RWPE2 (cell line): Measurements from ENCODE around the gene ZNF576.

Source experiments
- ATAC-seq: fragments of 200-7000 bp; cut with Tn5 transposase; 3 replicates; pipeline ENCODE4 v1.9.1; 2021; ENCODE audit warnings: low read depth
- DNase-seq: peaks from one replicate; pipeline ENCODE4 v3.0.0-alpha.2; 2020; ENCODE audit warnings: low spot score
- H3K27ac ChIP-seq: fragments of 450-650 bp; 2 replicates; pipeline ENCODE4 v1.5.1; 2017; ENCODE audit warnings: mild to moderate bottlenecking; ENCODE audit not compliant: poor library complexity, severe bottlenecking
- H3K27me3 ChIP-seq: fragments of 250-450 bp; sonication (Bioruptor Pico); 2 replicates; pipeline ENCODE4 v1.5.1; 2021; ENCODE audit warnings: mild to moderate bottlenecking, moderate library complexity; ENCODE audit not compliant: insufficient read depth, poor library complexity, severe bottlenecking
- H3K36me3 ChIP-seq: fragments of 250-450 bp; sonication (Bioruptor Pico); 2 replicates; pipeline ENCODE4 v1.5.1; 2020; ENCODE audit warnings: low read depth, mild to moderate bottlenecking, moderate library complexity
- H3K4me1 ChIP-seq: fragments of 250-450 bp; sonication (Bioruptor Pico); 2 replicates; pipeline ENCODE4 v1.5.1; 2021; ENCODE audit warnings: mild to moderate bottlenecking, moderate library complexity; ENCODE audit not compliant: insufficient read depth, poor library complexity, severe bottlenecking
- H3K4me3 ChIP-seq: fragments of 250-450 bp; sonication (Bioruptor Pico); 2 replicates; pipeline ENCODE4 v1.5.1; 2021; ENCODE audit warnings: mild to moderate bottlenecking, moderate library complexity; ENCODE audit not compliant: severe bottlenecking
- H3K9me3 ChIP-seq: fragments of 250-450 bp; sonication (Bioruptor Pico); 2 replicates; pipeline ENCODE4 v1.5.1; 2021; ENCODE audit warnings: mild to moderate bottlenecking, moderate library complexity; ENCODE audit not compliant: severe bottlenecking
- CTCF ChIP-seq: fragments of 450-650 bp; IDR thresholded peaks from one replicate; pipeline ENCODE4 v1.5.1; 2017; ENCODE audit warnings: mild to moderate bottlenecking, moderate library complexity; ENCODE audit not compliant: poor library complexity, severe bottlenecking

ZNF576 gene

GRCh38 chr19:43594710-43595604 lies 1.4 kb upstream of the ZNF576 start:
- TF ChIP-seq CTCF = peak; percentile 76
- H3K36me3 ChIP-seq = peaks cover 22% of the 10 kb centered on the region
- peak; percentile 30; the same call in 2 of the 3 replicates for ATAC-seq
- H3K4me1 ChIP-seq = no peaks in the 10 kb centered on the region
- H3K27ac ChIP-seq = peak overlapping the region; percentile 56
- H3K4me3 ChIP-seq = peak overlapping the region; percentile 59
- no peaks in the 10 kb centered on the region for H3K9me3 ChIP-seq
- no peak for DNase-seq
- H3K27me3 ChIP-seq = no peaks in the 10 kb centered on the region

DNA sequence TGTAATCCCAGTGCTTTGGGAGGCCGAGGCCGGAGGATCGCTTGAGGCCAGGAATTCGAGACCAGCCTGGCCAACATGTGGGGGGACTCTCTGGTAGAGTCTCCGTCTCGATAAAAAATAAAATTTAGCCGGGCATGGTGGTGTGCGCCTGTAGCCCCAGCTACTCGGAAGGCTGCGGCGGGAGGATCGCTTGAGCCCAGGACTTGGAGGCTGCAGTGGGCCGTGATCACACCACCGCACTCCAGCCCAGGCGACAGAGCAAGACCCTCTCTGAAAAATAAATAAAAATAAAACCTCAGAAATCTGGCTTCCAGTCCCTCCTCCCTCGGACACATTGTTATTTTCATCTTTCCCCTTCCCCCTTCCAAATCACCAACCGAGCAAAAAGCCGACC lies 793 bp upstream of the ZNF576 start:
- no peaks in the 10 kb centered on the region for H3K9me3 ChIP-seq
- peak overlapping the region; percentile 59 for H3K4me3 ChIP-seq
- peak overlapping the region; percentile 56 for H3K27ac ChIP-seq
- H3K4me1 ChIP-seq = no peaks in the 10 kb centered on the region
- DNase-seq = no peak
- ATAC-seq = peak; percentile 17; the same call in 2 of the 3 replicates
- peaks cover 22% of the 10 kb centered on the region for H3K36me3 ChIP-seq
- TF ChIP-seq CTCF = no peak
- no peaks in the 10 kb centered on the region for H3K27me3 ChIP-seq

GRCh38 chr19:43596842-43597461 lies 557 bp downstream of the ZNF576 start:
- no peaks in the 10 kb centered on the region for H3K4me1 ChIP-seq
- H3K4me3 ChIP-seq = peak overlapping the region; percentile 59
- peaks cover 22% of the 10 kb centered on the region for H3K36me3 ChIP-seq
- no peak for ATAC-seq
- no peak for DNase-seq
- H3K27ac ChIP-seq = peak overlapping the region; percentile 56
- no peaks in the 10 kb centered on the region for H3K27me3 ChIP-seq
- TF ChIP-seq CTCF = no peak
- H3K9me3 ChIP-seq = no peaks in the 10 kb centered on the region

GRCh38 chr19:43597876-43598275 lies 1.5 kb downstream of the ZNF576 start:
- peaks cover 18% of the 10 kb centered on the region for H3K36me3 ChIP-seq
- no peaks in the 10 kb centered on the region for H3K9me3 ChIP-seq
- no peaks in the 10 kb centered on the region for H3K27me3 ChIP-seq
- DNase-seq (no peak), ATAC-seq (no peak)
- no peak for TF ChIP-seq CTCF
- no peak overlapping the region for H3K4me3 ChIP-seq
- no peak overlapping the region for H3K27ac ChIP-seq
- H3K4me1 ChIP-seq = no peaks in the 10 kb centered on the region
